ENCODE data around the gene LMF1.

Gene LMF1

DNA sequence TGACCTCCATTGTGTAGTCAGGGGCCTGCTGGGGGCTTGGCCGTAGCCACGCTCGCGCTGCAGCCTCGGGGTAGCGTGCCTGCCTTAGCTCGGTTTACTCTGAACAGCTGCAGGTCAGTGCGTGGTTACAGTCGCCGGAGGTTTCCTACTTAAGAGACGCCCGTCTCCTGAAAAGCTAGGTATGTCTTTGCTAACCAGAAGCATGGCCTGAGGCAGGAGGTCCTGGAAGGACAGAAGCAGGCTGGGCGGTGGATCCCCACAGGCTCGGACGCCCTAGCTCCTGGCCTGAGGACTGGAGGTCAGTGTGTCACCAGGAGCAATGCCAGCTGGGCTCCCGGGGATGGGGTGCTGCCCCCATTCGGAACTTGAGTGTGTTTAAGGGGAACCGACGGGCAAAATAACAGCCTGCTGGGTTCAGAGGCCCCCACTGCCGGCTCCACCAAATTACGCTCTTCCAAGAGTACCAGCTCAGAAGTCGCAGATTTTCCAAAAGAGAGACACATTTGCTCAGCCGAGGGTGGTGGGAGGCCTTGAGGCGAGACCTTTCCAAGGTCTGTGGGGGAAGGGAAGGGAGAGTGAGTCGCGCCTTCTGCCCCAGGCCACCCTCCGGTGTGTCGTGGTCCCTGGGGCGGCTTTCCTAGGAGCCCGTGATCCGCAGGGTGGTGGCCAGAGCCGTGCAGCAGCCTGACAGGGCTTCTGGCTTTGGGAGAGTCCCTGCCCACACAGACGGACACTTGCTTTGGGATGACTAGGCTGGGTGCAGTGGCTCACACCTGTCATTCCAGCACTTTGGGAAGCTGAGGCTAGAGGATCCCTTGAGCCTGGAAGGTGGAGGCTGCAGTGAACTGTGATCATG lies 166.4 kb downstream of the LMF1 start:
- DNase-seq (ENCODE audit: low spot score) = no peak

DNA sequence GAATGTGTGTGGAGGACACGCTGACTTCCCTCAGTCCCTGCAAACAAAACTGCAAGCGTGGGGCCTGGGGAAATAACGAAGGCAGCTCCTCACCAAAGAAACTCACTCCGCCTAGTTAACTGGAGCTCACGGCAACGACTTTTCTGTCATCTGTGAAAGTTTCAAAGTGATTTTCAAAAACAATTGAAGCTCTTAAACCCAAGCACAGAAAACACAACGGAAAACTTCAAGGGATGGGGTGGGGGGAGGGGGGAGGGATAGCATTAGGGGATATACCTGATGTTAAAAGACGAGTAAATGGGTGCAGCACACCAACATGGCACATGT lies 167.1 kb downstream of the LMF1 start:
- DNase-seq (ENCODE audit: low spot score) = no peak
